ENCODE measurements around the gene ALPL.

DNA sequence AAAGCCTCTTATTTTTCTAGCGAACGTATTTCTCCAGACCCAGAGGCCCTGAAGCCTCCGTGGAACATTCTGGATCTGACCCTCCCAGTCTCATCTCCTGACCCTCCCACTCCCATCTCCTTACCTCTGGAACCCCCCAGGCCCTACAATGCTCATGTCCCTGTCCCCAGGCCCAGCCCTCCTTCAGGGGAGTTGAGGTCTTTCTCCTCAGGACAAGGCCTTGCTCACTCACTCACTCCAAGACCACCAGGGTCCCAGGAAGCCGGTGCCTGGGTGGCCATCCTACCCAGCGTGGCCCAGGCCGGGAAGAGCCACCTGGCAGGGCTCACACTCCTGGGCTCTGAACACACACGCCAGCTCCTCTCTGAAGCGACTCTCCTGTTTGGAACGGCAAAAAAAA lies 68.7 kb downstream of the ALPL start:
- TF ChIP-seq, protein P1, sequence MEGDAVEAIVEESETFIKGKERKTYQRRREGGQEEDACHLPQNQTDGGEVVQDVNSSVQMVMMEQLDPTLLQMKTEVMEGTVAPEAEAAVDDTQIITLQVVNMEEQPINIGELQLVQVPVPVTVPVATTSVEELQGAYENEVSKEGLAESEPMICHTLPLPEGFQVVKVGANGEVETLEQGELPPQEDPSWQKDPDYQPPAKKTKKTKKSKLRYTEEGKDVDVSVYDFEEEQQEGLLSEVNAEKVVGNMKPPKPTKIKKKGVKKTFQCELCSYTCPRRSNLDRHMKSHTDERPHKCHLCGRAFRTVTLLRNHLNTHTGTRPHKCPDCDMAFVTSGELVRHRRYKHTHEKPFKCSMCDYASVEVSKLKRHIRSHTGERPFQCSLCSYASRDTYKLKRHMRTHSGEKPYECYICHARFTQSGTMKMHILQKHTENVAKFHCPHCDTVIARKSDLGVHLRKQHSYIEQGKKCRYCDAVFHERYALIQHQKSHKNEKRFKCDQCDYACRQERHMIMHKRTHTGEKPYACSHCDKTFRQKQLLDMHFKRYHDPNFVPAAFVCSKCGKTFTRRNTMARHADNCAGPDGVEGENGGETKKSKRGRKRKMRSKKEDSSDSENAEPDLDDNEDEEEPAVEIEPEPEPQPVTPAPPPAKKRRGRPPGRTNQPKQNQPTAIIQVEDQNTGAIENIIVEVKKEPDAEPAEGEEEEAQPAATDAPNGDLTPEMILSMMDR (IDR thresholded peaks at IDR 0.05): no peak
- TF ChIP-seq POLR2A (IDR thresholded peaks at IDR 0.05): no peak
